GM12891 (cell line): ENCODE measurements around the gene TCEANC2.

Experiments
- POLR2A ChIP-seq: IDR thresholded peaks from 2 replicates; pipeline ENCODE4 v1.6.1; 2011; ENCODE audit warnings: low read depth, low read length, control low read depth
- TAF1 ChIP-seq: IDR thresholded peaks from 2 replicates; pipeline ENCODE4 v1.6.1; 2011; ENCODE audit warnings: low read depth, low read length, control low read depth

- TF ChIP-seq POLR2A (no peak), TAF1 (no peak)
Observed at GRCh38 chr1:54135436-54136120, 82.2 kb downstream of the TCEANC2 start.
